ENCODE measurements around the gene HILPDA.
A peak's percentile ranks its signal among the peaks of the same experiment; 100 is the strongest.
"Not testable (repeated sequence)": the region's sequence is repeated elsewhere in the genome, so short reads cannot be mapped to it uniquely, and the experiment has no call there.

The HILPDA gene

GRCh38 chr7:128462460-128462859 lies 6.8 kb downstream of the HILPDA start:
- H3K4me3 ChIP-seq (ENCODE audit: low read depth, low read length), result no peak overlapping the region
- DNase-seq (ENCODE audit: low read depth), result no peak
- TF ChIP-seq, protein P1, sequence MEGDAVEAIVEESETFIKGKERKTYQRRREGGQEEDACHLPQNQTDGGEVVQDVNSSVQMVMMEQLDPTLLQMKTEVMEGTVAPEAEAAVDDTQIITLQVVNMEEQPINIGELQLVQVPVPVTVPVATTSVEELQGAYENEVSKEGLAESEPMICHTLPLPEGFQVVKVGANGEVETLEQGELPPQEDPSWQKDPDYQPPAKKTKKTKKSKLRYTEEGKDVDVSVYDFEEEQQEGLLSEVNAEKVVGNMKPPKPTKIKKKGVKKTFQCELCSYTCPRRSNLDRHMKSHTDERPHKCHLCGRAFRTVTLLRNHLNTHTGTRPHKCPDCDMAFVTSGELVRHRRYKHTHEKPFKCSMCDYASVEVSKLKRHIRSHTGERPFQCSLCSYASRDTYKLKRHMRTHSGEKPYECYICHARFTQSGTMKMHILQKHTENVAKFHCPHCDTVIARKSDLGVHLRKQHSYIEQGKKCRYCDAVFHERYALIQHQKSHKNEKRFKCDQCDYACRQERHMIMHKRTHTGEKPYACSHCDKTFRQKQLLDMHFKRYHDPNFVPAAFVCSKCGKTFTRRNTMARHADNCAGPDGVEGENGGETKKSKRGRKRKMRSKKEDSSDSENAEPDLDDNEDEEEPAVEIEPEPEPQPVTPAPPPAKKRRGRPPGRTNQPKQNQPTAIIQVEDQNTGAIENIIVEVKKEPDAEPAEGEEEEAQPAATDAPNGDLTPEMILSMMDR (IDR thresholded peaks at IDR 0.05; ENCODE audit: insufficient read depth, low read depth, low read length, missing control alignments), result no peak

- not testable (repeated sequence) for DNase-seq (ENCODE audit: low read depth); H3K4me3 ChIP-seq (ENCODE audit: low read depth, low read length)
Observed at GRCh38 chr7:128463345-128463744, 7.7 kb downstream of the HILPDA start.

- DNase-seq (ENCODE audit: low read depth), result not testable (repeated sequence)
Observed at GRCh38 chr7:128463933-128464332, 8.3 kb downstream of the HILPDA start.

GRCh38 chr7:128466871-128467270 lies 11.2 kb downstream of the HILPDA start:
- H3K4me3 ChIP-seq (ENCODE audit: low read depth, low read length); DNase-seq (ENCODE audit: low read depth): not testable (repeated sequence)

More at GRCh38 chr7:128463933-128464332, 8.3 kb downstream of the HILPDA start:
- H3K4me3 ChIP-seq (ENCODE audit: low read depth, low read length), result not testable (repeated sequence)

GRCh38 chr7:128476402-128477335 lies 21.0 kb downstream of the HILPDA start, which contains the start of gene METTL2B:
Gene METTL2B (plus strand): TSS chr7:128476748. CDS start chr7:128476766, 18 bp downstream.
- DNase-seq (ENCODE audit: low read depth), result peak; percentile 95
- peak within 1 kb of the TSS; percentile 92 for H3K4me3 ChIP-seq (ENCODE audit: low read depth, low read length)
- TF ChIP-seq, protein P1 (IDR thresholded peaks at IDR 0.05; ENCODE audit: insufficient read depth, low read depth, low read length, missing control alignments), result peak; percentile 48

DNA sequence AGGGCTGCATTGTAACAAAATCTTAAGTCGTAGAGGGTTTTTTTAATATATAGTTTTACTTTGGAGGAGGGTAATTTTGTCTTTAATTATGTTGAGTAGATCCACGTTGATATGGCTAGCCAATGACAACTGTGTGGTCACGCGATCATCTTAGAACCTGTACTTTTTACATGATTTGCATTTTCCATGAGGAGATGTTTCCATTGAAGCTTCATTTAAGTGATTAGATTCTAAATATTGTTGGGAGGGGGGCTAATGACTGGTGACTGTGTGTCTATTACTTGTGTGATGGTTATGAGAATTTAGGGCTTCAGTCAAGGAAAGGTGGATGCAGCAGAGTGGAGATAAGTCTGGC lies 21.6 kb downstream of the HILPDA start:
- DNase-seq (ENCODE audit: low read depth), result not testable (repeated sequence)

GRCh38 chr7:128479082-128479481 lies 23.4 kb downstream of the HILPDA start:
- H3K4me3 ChIP-seq (ENCODE audit: low read depth, low read length); DNase-seq (ENCODE audit: low read depth): not testable (repeated sequence)

More for the DNA sequence above, 21.6 kb downstream of the HILPDA start:
- peak overlapping the region; percentile 92 for H3K4me3 ChIP-seq (ENCODE audit: low read depth, low read length)

GRCh38 chr7:128488134-128488533 lies 32.5 kb downstream of the HILPDA start:
- DNase-seq (ENCODE audit: low read depth), result not testable (repeated sequence)

DNA sequence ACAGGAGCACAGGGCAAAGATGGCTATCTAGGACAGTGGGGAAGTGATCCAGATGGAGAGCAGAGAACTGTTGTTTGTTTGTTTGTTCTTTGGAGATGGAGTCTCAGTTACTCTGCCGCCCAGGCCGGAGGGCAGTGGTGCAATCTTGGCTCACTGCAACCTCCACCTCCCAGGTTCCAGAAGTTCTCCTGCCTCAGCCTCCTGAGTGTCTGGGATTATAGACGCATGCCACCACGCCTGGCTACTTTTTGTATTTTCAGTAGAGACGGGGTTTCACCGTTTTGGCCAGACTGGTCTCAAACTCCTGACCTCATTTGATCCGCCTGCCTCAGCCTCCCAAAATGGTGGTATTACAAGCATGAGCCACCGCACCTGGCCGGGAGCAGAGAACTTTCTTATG lies 41.7 kb downstream of the HILPDA start:
- no peak overlapping the region for H3K4me3 ChIP-seq (ENCODE audit: low read depth, low read length)
- TF ChIP-seq, protein P1 (IDR thresholded peaks at IDR 0.05; ENCODE audit: insufficient read depth, low read depth, low read length, missing control alignments), result no peak
- DNase-seq (ENCODE audit: low read depth), result no peak

More at GRCh38 chr7:128488134-128488533, 32.5 kb downstream of the HILPDA start:
- not testable (repeated sequence) for H3K4me3 ChIP-seq (ENCODE audit: low read depth, low read length)

DNA sequence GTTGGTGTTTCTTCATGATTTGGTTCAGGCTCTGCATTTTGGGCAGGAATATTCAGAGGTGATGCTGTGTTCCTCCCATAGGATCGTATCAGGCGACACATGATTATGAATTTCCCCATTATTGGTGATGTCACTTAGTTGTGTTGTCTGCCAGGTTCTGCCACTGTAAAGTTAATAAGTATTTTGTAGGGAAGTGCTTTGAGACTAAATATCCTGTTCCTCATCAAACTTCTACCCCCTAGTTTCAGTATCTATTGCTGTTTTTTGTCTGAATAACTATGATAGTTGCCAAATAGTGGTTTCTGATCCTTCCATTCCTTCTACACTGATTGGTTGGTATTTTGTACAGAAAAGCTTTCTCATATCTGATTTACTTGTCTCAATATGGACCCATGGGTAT lies 49.7 kb downstream of the HILPDA start:
- not testable (repeated sequence) for DNase-seq (ENCODE audit: low read depth); H3K4me3 ChIP-seq (ENCODE audit: low read depth, low read length)

DNA sequence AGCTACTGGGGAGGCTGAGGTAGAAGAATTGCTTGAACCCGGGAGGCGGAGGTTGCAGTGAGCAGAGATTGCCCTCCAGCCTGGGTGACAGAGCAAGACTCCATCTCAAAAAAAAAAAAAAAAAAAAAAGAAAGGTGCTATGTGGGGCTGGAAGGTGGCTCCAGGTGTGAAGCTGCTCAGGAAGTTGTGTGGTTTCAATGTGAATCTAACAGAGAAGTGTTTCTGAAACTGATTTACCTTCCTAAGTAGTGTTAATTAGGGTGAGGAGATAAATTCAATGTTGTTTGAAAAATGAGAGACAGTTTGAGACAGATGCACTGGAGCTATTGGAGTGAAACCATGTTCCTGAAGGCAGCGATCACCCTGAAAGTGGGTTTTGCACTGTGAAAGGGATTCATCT lies 51.1 kb downstream of the HILPDA start:
- peak; percentile 74 for DNase-seq (ENCODE audit: low read depth)
- not testable (repeated sequence) for H3K4me3 ChIP-seq (ENCODE audit: low read depth, low read length)

GRCh38 chr7:128507321-128507993 lies 51.8 kb downstream of the HILPDA start:
- DNase-seq (ENCODE audit: low read depth), result peak; percentile 45
- H3K4me3 ChIP-seq (ENCODE audit: low read depth, low read length), result not testable (repeated sequence)
